Mesenchymal stem cell (in vitro differentiated cells and primary cell): ENCODE measurements around the gene TIAM1.

Experiments used
- DNase-seq: peaks from one replicate; pipeline ENCODE4 v3.0.0-alpha.2; 2013
- H2AFZ ChIP-seq: one replicate; pipeline ENCODE4 v1.6.1; 2013; ENCODE audit warnings: low read depth, mild to moderate bottlenecking, control low read depth, inconsistent platforms, low read length, moderate library complexity
- H2AK5ac ChIP-seq: 2 replicates; pipeline ENCODE4 v1.6.1; 2013; ENCODE audit warnings: low read length, moderate library complexity, mild to moderate bottlenecking, inconsistent platforms; ENCODE audit not compliant: severe bottlenecking
- H2BK120ac ChIP-seq: one replicate; pipeline ENCODE4 v1.6.1; 2013; ENCODE audit warnings: low read depth, mild to moderate bottlenecking, inconsistent platforms, low read length, moderate library complexity
- H2BK12ac ChIP-seq, 2 experiments: one replicate each; pipeline ENCODE4 v1.6.1; 2013; ENCODE audit warnings: inconsistent platforms in 2 of 2, low read length in 2 of 2, mild to moderate bottlenecking in 2 of 2, moderate library complexity in 2 of 2, control low read depth in 1 of 2
- H2BK15ac ChIP-seq: one replicate; pipeline ENCODE4 v1.6.1; 2013; ENCODE audit warnings: mild to moderate bottlenecking, low read depth, inconsistent platforms; ENCODE audit not compliant: poor library complexity, severe bottlenecking
- H2BK5ac ChIP-seq: 2 replicates; pipeline ENCODE4 v1.6.1; 2013; ENCODE audit warnings: low read depth, mild to moderate bottlenecking, low read length, control low read depth, inconsistent platforms; ENCODE audit not compliant: poor library complexity, severe bottlenecking
- H3K14ac ChIP-seq, 2 experiments: one replicate each; pipeline ENCODE4 v1.6.1; 2013; ENCODE audit warnings: inconsistent platforms in 2 of 2, low read length in 2 of 2, control low read depth in 1 of 2, mild to moderate bottlenecking in 1 of 2, moderate library complexity in 1 of 2
- H3K18ac ChIP-seq, 2 experiments: one replicate each; pipeline ENCODE4 v1.6.1; 2013; ENCODE audit warnings: inconsistent platforms in 2 of 2, low read length in 2 of 2, control low read depth in 1 of 2, low read depth in 1 of 2, mild to moderate bottlenecking in 1 of 2
- H3K23ac ChIP-seq, 2 experiments: one replicate each; pipeline ENCODE4 v1.6.1; 2013; ENCODE audit warnings: inconsistent platforms in 2 of 2, low read length in 2 of 2, mild to moderate bottlenecking in 2 of 2, moderate library complexity in 2 of 2, control low read depth in 1 of 2
- H3K27ac ChIP-seq: 2 replicates; pipeline ENCODE4 v1.5.1; 2013; ENCODE audit warnings: mild to moderate bottlenecking, moderate library complexity, low read length, control low read depth, inconsistent platforms; ENCODE audit not compliant: poor library complexity, severe bottlenecking
- H3K27me3 ChIP-seq, 2 experiments: 2 replicates each; pipeline versions ENCODE4 v1.6.1 to v1.7.0; 2013; ENCODE audit warnings: low read length in 2 of 2, mild to moderate bottlenecking in 2 of 2, moderate library complexity in 2 of 2, control low read depth in 1 of 2, inconsistent platforms in 1 of 2; ENCODE audit not compliant: control insufficient read depth in 1 of 2, insufficient read depth in 1 of 2
- H3K36me3 ChIP-seq, 2 experiments: 2 replicates each; pipeline versions ENCODE4 v1.6.1 to v1.7.0; 2013; ENCODE audit warnings: low read length in 2 of 2, control low read depth in 1 of 2, inconsistent platforms in 1 of 2, low read depth in 1 of 2, mild to moderate bottlenecking in 1 of 2; ENCODE audit not compliant: insufficient read depth in 2 of 2, control insufficient read depth in 1 of 2
- H3K4ac ChIP-seq, 2 experiments: one replicate each; pipeline ENCODE4 v1.6.1; 2013; ENCODE audit warnings: inconsistent platforms in 2 of 2, low read length in 2 of 2, mild to moderate bottlenecking in 2 of 2, moderate library complexity in 2 of 2, control low read depth in 1 of 2, low read depth in 1 of 2
- H3K4me1 ChIP-seq: 2 replicates; pipeline ENCODE4 v1.6.1; 2013; ENCODE audit warnings: low read depth, low read length, control low read depth; ENCODE audit not compliant: control insufficient read depth, insufficient read depth
- H3K4me2 ChIP-seq: 2 replicates; pipeline ENCODE4 v1.6.1; 2013; ENCODE audit warnings: low read length, mild to moderate bottlenecking, inconsistent platforms; ENCODE audit not compliant: poor library complexity, severe bottlenecking
- H3K4me3 ChIP-seq, 2 experiments: 2 replicates each; pipeline versions ENCODE4 v1.5.1 to v1.7.0; 2013; ENCODE audit warnings: low read length in 2 of 2, mild to moderate bottlenecking in 2 of 2, control low read depth in 1 of 2, low read depth in 1 of 2; ENCODE audit not compliant: insufficient read depth in 1 of 2
- H3K79me1 ChIP-seq: replicated peaks from 2 replicates; pipeline ENCODE4 v1.6.1; 2013; ENCODE audit warnings: mild to moderate bottlenecking, control low read depth, low read length, inconsistent platforms; ENCODE audit not compliant: poor library complexity, severe bottlenecking
- H3K9ac ChIP-seq: 2 replicates; pipeline ENCODE4 v1.7.0; 2013; ENCODE audit warnings: mild to moderate bottlenecking, low read length, moderate library complexity
- H3K9me3 ChIP-seq: 2 replicates; pipeline ENCODE4 v1.7.0; 2013; ENCODE audit warnings: mild to moderate bottlenecking, low read length; ENCODE audit not compliant: control insufficient read depth
- H4K8ac ChIP-seq: one replicate; pipeline ENCODE4 v1.6.1; 2013; ENCODE audit warnings: inconsistent platforms, mild to moderate bottlenecking, low read length, moderate library complexity
- H4K91ac ChIP-seq: one replicate; pipeline ENCODE4 v1.6.1; 2013; ENCODE audit warnings: mild to moderate bottlenecking, low read length, inconsistent platforms
- WGBS: methylation state at CpG from one replicate; pipeline ENCODE4 v1.1.7; 2013; ENCODE audit warnings: mixed read lengths; 5-methylcytosine and 5-hydroxymethylcytosine counted together

TIAM1 gene

GRCh38 chr21:31354604-31355443 is 10.8 kb upstream of the TIAM1 start:
- no peak overlapping the region for H4K91ac ChIP-seq
- no peak overlapping the region for H3K4ac ChIP-seq
- WGBS, result 33% methylated on average over 8 of the region's 10 CpGs
- H2AFZ ChIP-seq, result no peak overlapping the region
- H3K18ac ChIP-seq, result no peak overlapping the region
- no peaks in the 10 kb centered on the region for H3K9me3 ChIP-seq
- no peak overlapping the region for H2BK15ac ChIP-seq
- peaks cover 1% of the 10 kb centered on the region for H3K79me1 ChIP-seq
- peak overlapping the region; percentile 19 for H3K9ac ChIP-seq
- H3K4me3 ChIP-seq, result no peak overlapping the region
- no peak overlapping the region for H3K23ac ChIP-seq
- H3K14ac ChIP-seq, result no peak overlapping the region
- H2AK5ac ChIP-seq, result no peak overlapping the region
- H2BK120ac ChIP-seq, result no peak overlapping the region
- H2BK5ac ChIP-seq, result no peak overlapping the region
- no peaks in the 10 kb centered on the region for H3K36me3 ChIP-seq
- peaks cover 5% of the 10 kb centered on the region for H3K4me1 ChIP-seq
- no peak overlapping the region for H4K8ac ChIP-seq
- peak overlapping the region; percentile 42 for H3K27ac ChIP-seq
- no peaks in the 10 kb centered on the region for H3K27me3 ChIP-seq
- H3K4me2 ChIP-seq, result no peak overlapping the region
- peak; percentile 36 for DNase-seq
- no peak overlapping the region for H2BK12ac ChIP-seq

DNA sequence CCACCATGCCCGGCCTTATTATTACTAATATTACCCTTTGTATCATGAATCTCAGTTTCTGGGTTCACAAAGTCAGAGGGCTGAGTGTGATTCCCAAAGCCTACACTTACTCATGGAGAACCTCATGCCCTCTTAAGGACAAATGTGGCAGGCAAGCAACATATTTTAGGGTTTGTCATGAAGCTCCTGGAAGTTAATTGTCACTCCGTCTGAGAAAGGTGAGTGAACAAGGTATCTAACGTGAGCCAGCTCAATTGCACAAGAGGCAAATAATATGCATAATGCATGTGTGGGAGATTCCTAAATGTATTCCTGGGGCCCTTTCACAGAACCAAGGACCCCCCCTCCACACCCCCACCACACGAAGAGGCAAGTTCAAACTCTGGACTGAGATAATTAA is 10.1 kb upstream of the TIAM1 start:
- Histone ChIP-seq H3K14ac (no peak overlapping the region), H4K91ac (no peak overlapping the region), H2AFZ (no peak overlapping the region), H2BK12ac (no peak overlapping the region), H3K4me1 (peaks cover 5% of the 10 kb centered on the region), H3K18ac (no peak overlapping the region), H3K4me2 (no peak overlapping the region), H3K9ac (no peak overlapping the region), H3K79me1 (peaks cover 1% of the 10 kb centered on the region), H3K36me3 (no peaks in the 10 kb centered on the region), H2BK120ac (no peak overlapping the region), H4K8ac (no peak overlapping the region), H3K4me3 (no peak overlapping the region), H3K9me3 (no peaks in the 10 kb centered on the region), H2BK15ac (no peak overlapping the region), H3K27me3 (no peaks in the 10 kb centered on the region), H2AK5ac (no peak overlapping the region), H3K23ac (no peak overlapping the region), H2BK5ac (no peak overlapping the region), H3K4ac (no peak overlapping the region), H3K27ac (no peak overlapping the region)
- no peak for DNase-seq
- WGBS, result 100% methylated on average over 1 of the region's 4 CpGs

- no peak overlapping the region for H3K4me2 ChIP-seq
- no peaks in the 10 kb centered on the region for H3K9me3 ChIP-seq
- no peak overlapping the region for H2BK12ac ChIP-seq
- no peaks in the 10 kb centered on the region for H3K36me3 ChIP-seq
- WGBS, result 82% methylated on average over 1 of the region's 2 CpGs
- no peak overlapping the region for H2BK15ac ChIP-seq
- no peak overlapping the region for H2BK5ac ChIP-seq
- peaks cover 7% of the 10 kb centered on the region for H3K4me1 ChIP-seq
- no peaks in the 10 kb centered on the region for H3K27me3 ChIP-seq
- no peak overlapping the region for H2BK120ac ChIP-seq
- no peak overlapping the region for H4K8ac ChIP-seq
- no peak overlapping the region for H2AK5ac ChIP-seq
- no peak overlapping the region for H3K14ac ChIP-seq
- no peak overlapping the region for H2AFZ ChIP-seq
- H3K4me3 ChIP-seq, result no peak overlapping the region
- H3K9ac ChIP-seq, result no peak overlapping the region
- no peak overlapping the region for H4K91ac ChIP-seq
- DNase-seq, result no peak
- no peak overlapping the region for H3K23ac ChIP-seq
- H3K27ac ChIP-seq, result no peak overlapping the region
- no peak overlapping the region for H3K18ac ChIP-seq
- peaks cover 1% of the 10 kb centered on the region for H3K79me1 ChIP-seq
- H3K4ac ChIP-seq, result no peak overlapping the region
Measured at GRCh38 chr21:31352836-31353235, 8.8 kb upstream of the TIAM1 start.

DNA sequence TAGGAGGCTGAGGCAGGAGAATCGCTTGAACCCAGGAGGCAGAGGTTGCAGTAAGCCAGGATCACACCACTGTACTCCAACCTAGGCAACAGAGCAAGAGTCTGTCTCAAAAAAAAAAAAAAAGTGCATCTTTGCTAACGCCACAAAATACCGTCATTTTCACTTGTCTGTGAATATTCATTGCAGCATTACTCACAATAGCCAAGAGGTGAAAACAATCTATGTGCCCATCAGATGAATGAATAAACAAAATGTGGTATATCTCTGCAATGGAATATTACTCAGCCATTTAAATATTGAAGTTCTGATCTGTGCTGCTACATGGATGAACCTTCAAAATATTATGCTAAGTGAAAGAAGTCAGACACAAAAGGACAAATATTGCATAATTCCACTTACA is 7.9 kb upstream of the TIAM1 start:
- no peak overlapping the region for H3K14ac ChIP-seq
- no peak overlapping the region for H2BK5ac ChIP-seq
- H3K18ac ChIP-seq, result no peak overlapping the region
- no peak overlapping the region for H4K91ac ChIP-seq
- no peak overlapping the region for H3K4me3 ChIP-seq
- H4K8ac ChIP-seq, result no peak overlapping the region
- H2BK12ac ChIP-seq, result no peak overlapping the region
- H3K4me2 ChIP-seq, result no peak overlapping the region
- no peak overlapping the region for H3K23ac ChIP-seq
- peaks cover 1% of the 10 kb centered on the region for H3K79me1 ChIP-seq
- no peaks in the 10 kb centered on the region for H3K36me3 ChIP-seq
- no peak overlapping the region for H2BK15ac ChIP-seq
- H2BK120ac ChIP-seq, result no peak overlapping the region
- H3K9me3 ChIP-seq, result no peaks in the 10 kb centered on the region
- no peak overlapping the region for H3K4ac ChIP-seq
- H3K27ac ChIP-seq, result no peak overlapping the region
- H3K4me1 ChIP-seq, result peaks cover 7% of the 10 kb centered on the region
- DNase-seq, result no peak
- H3K9ac ChIP-seq, result no peak overlapping the region
- WGBS, result 50% methylated on average over 2 of the region's 3 CpGs
- H2AFZ ChIP-seq, result no peak overlapping the region
- H2AK5ac ChIP-seq, result no peak overlapping the region
- H3K27me3 ChIP-seq, result peaks cover 0 to 2% of the 10 kb centered on the region in 2 experiments
